Neural crest cell (in vitro differentiated cells): ENCODE measurements around the gene CASZ1. TPM values are rescaled to one million over a fixed set of nuclear protein-coding genes. Genes with fewer than 3 reads are reported as not detected.

ENCODE experiments used
- DNase-seq: peaks from one replicate; pipeline ENCODE4 v3.0.0; 2021; ENCODE audit warnings: low read depth, mixed read lengths, low spot score
- H3K27ac Mint-ChIP-seq: one replicate; pipeline ENCODE4 v1.8.0; 2021; ENCODE audit warnings: mild to moderate bottlenecking, mixed read lengths; ENCODE audit not compliant: unreplicated experiment
- H3K27me3 Mint-ChIP-seq: 2 replicates; pipeline ENCODE4 v1.8.0; 2021; ENCODE audit warnings: low read depth, mild to moderate bottlenecking, mixed read lengths
- H3K36me3 Mint-ChIP-seq: 2 replicates; pipeline ENCODE4 v1.8.0; 2021; ENCODE audit warnings: low read depth, mild to moderate bottlenecking, mixed read lengths
- H3K4me1 Mint-ChIP-seq: 2 replicates; pipeline ENCODE4 v1.8.0; 2021; ENCODE audit warnings: mixed read lengths
- H3K4me3 Mint-ChIP-seq: one replicate; pipeline ENCODE4 v1.8.0; 2021; ENCODE audit warnings: mild to moderate bottlenecking, mixed read lengths
- H3K9me3 Mint-ChIP-seq: 2 replicates; pipeline ENCODE4 v1.8.0; 2021; ENCODE audit warnings: mixed read lengths
- total RNA-seq: library from RNA; stranded (reverse); gene quantifications from 2 replicates; pipeline ENCODE4 v1.2.1, GENCODE V29; 2021
- TF ChIP-seq, protein P1 (sequence below): fragments of 200-600 bp; sonication (generic); conservative IDR thresholded peaks from 2 replicates; pipeline ENCODE4 v1.5.0; 2021; ENCODE audit warnings: antibody characterized with exemption, mild to moderate bottlenecking

CASZ1 gene
- total RNA-seq, 1 donor from 2014 or later, result 2.6 TPM

DNA sequence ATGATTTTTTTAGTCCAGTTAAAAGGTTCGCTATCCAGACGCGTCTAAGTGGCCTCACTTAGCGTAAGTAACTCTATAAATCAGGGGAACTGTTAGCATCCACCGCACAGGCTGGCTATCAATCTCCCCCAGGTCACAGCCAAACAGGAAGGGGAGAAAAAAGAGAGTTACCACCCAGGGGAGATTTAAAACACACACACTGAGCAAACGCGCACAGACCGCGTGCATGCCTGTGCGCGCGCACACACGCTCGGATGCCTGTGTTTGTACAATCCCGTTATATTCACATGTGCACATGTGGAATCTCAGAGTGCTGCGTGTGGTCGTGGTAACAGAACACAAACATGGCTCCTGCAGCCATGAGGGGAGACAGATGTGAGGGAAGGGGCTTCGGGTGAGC, 125.4 kb downstream of the CASZ1 start:
- Mint-ChIP-seq H3K36me3 (no peaks in the 10 kb centered on the region), H3K4me3 (no peak overlapping the region), H3K9me3 (no peaks in the 10 kb centered on the region), H3K27me3 (peaks cover 2% of the 10 kb centered on the region), H3K4me1 (peaks cover 21% of the 10 kb centered on the region), H3K27ac (no peak overlapping the region)
- DNase-seq, result no peak
- TF ChIP-seq, protein P1, sequence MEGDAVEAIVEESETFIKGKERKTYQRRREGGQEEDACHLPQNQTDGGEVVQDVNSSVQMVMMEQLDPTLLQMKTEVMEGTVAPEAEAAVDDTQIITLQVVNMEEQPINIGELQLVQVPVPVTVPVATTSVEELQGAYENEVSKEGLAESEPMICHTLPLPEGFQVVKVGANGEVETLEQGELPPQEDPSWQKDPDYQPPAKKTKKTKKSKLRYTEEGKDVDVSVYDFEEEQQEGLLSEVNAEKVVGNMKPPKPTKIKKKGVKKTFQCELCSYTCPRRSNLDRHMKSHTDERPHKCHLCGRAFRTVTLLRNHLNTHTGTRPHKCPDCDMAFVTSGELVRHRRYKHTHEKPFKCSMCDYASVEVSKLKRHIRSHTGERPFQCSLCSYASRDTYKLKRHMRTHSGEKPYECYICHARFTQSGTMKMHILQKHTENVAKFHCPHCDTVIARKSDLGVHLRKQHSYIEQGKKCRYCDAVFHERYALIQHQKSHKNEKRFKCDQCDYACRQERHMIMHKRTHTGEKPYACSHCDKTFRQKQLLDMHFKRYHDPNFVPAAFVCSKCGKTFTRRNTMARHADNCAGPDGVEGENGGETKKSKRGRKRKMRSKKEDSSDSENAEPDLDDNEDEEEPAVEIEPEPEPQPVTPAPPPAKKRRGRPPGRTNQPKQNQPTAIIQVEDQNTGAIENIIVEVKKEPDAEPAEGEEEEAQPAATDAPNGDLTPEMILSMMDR, result no peak

DNA sequence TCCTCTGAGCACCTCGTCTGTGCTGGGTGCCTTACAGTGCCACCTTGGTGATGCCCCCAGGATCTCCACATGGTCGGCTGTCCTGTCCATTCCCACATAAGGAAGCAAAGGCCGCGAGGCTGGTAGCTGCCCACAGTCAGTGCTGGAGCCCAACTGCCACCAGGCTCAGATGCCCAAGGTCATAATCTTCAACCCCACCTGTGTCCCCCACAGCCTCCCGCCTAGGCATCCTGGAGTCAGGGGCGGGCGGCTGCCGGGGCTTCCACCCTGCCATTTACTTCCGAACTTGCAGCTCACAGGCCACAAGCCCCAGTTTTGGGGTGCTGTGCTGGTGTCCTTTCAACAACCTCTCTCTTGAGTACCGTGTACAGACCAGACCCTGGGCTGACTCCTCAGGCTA, 126.3 kb downstream of the CASZ1 start:
- TF ChIP-seq, protein P1, result no peak
- Mint-ChIP-seq H3K27me3 (peaks cover 2% of the 10 kb centered on the region), H3K27ac (no peak overlapping the region), H3K9me3 (no peaks in the 10 kb centered on the region), H3K4me1 (peaks cover 21% of the 10 kb centered on the region), H3K4me3 (no peak overlapping the region), H3K36me3 (no peaks in the 10 kb centered on the region)
- no peak for DNase-seq

DNA sequence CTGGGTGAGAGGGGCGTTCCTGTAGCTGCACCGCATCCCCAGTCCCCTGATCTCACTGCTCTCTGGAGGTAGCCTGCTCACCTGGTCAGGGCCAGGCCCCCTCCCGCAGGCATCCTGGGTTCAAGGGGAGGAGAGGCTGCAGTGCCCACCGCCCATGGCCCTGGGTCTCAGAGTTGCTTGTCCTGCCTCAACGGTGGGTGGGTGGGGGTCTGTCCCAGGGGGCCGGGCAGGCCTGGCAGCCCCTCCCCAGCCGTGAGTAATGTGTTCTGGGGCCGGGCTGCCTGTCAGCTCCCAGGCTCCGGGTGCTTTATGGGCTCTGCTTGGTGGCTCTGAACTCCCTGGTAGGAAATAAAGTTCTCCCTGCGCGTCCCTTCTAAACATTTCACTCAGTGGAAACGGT, 126.9 kb downstream of the CASZ1 start:
- TF ChIP-seq, protein P1, result no peak
- H3K27ac Mint-ChIP-seq, result no peak overlapping the region
- peaks cover 21% of the 10 kb centered on the region for H3K4me1 Mint-ChIP-seq
- peaks cover 2% of the 10 kb centered on the region for H3K27me3 Mint-ChIP-seq
- H3K9me3 Mint-ChIP-seq, result no peaks in the 10 kb centered on the region
- no peak overlapping the region for H3K4me3 Mint-ChIP-seq
- DNase-seq, result no peak
- no peaks in the 10 kb centered on the region for H3K36me3 Mint-ChIP-seq

DNA sequence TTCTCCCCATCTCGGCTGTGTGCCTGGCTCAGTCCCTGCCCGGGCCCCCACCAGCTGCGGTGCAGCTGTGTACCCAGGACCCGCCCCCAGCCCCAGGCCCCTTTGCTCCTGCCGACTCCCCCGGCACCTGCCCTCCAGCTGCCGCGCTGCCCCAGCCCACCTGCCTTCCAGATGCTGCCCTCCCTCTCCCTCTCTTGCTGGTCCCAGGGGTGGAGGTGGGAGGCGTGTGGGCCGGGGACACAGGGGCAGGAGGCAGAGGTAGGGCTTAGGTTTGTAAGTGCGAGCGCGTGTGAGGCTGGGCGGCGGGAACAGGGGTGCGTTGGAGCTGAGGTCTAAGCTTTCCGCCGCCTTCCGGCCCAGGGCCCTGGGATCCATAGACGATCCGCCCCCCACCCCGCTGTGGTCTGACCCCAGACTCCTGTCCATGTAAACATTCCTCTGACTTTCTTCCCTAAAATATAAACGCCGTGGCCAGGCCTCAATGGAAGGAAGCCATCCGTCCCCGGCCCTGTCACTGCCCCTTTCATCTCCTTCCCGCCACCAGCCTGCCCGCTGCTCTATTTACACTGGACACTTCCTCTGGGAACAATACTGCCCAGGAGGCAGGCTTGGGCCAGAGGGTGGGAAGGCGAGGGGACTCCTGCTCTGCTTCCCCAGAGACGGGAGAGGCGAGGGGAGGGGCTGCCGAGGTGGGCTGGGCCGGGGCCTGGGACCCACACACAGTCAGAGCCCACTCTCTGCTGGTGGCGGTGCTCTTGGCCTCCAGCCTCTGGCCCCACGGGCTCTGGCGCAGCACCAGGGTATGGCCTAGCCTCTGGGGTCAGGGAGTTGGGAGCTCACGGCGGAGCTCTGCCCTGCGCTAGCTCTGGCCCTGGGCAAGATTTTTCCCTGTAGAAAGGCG, 128.3 kb downstream of the CASZ1 start:
- TF ChIP-seq, protein P1, result no peak
- Mint-ChIP-seq H3K36me3 (no peaks in the 10 kb centered on the region), H3K4me3 (peak overlapping the region; percentile 50), H3K27ac (peak overlapping the region; percentile 87), H3K27me3 (peaks cover 2% of the 10 kb centered on the region), H3K4me1 (peaks cover 26% of the 10 kb centered on the region), H3K9me3 (no peaks in the 10 kb centered on the region)
- DNase-seq, result peak; percentile 30

DNA sequence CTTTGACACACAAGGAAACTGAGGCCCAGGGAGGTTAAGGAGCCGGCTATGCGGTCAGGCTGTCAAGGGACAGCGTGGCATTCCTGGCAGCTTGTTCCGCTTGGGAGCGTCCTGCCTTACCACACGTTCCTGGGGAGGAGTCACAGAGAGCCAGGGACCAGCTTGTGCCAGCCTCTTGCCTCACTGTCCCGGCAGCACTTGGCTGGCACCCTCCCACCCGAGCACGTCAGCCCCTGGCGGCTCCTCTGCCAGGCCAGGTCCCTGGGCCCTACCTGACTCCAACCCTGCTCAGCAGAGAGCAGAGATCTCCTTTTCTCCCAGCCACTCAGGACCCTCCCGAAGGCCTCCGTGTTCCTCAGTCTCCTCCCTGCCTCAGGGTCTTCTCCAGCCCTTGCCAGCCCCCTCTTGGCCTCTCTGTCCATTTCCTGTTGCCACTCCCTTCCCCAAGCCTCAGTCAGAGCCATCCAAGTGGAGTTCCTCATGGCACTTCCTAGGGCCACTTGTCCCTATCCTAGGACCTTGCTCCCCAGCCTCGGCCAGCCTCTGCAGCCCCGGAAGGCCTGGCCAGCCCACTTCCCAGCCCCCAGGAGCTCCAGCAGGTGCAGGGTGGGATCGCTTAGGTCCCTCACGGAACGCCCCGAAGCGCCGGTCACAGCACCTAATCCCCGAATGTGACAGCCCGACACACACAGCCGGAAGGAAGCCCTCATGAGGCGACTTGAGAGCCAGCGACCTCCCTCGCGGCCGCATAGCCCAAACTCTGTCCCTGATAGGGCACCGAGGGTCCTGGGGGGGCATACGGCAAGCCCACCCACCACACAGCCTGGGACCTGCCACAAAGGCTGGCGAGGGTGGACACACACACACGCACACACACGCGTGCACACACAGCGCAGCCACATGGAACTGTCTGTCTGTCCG, 130.3 kb downstream of the CASZ1 start:
- no peaks in the 10 kb centered on the region for H3K36me3 Mint-ChIP-seq
- no peak for DNase-seq
- TF ChIP-seq, protein P1, result no peak
- no peaks in the 10 kb centered on the region for H3K9me3 Mint-ChIP-seq
- H3K27me3 Mint-ChIP-seq, result peaks cover 1% of the 10 kb centered on the region
- H3K4me3 Mint-ChIP-seq, result no peak overlapping the region
- no peak overlapping the region for H3K27ac Mint-ChIP-seq
- H3K4me1 Mint-ChIP-seq, result peaks cover 18% of the 10 kb centered on the region
